DND-41 (cell line): ENCODE measurements around the gene CCDC117.

ENCODE experiments used
- ATAC-seq: fragments of 200-7000 bp; cut with Tn5 transposase; 3 replicates; pipeline ENCODE4 v1.9.1; 2021; ENCODE audit warnings: low read depth; ENCODE audit not compliant: insufficient read depth
- DNase-seq: peaks from one replicate; pipeline ENCODE4 v3.0.0-alpha.2; 2020
- H2AFZ ChIP-seq: 2 replicates; pipeline ENCODE4 v1.6.0; 2012; ENCODE audit warnings: low read depth, low read length
- H3K27ac ChIP-seq: 2 replicates; pipeline ENCODE4 v1.5.1; 2012; ENCODE audit warnings: low read length, inconsistent platforms
- H3K27me3 ChIP-seq: fragments of 200-600 bp; sonication (generic); 2 replicates; pipeline ENCODE4 v1.6.0; 2012; ENCODE audit warnings: low read length, mild to moderate bottlenecking, inconsistent platforms; ENCODE audit not compliant: insufficient read depth, poor library complexity
- H3K36me3 ChIP-seq: 2 replicates; pipeline ENCODE4 v1.5.1; 2012; ENCODE audit warnings: low read length, inconsistent platforms; ENCODE audit not compliant: insufficient read depth
- H3K4me1 ChIP-seq: 2 replicates; pipeline ENCODE4 v1.5.1; 2012; ENCODE audit warnings: mild to moderate bottlenecking, low read length; ENCODE audit not compliant: insufficient read depth
- H3K4me2 ChIP-seq: 2 replicates; pipeline ENCODE4 v1.6.0; 2012; ENCODE audit warnings: mild to moderate bottlenecking, moderate library complexity, low read length, inconsistent platforms; ENCODE audit not compliant: insufficient read depth
- H3K4me3 ChIP-seq, 2 experiments: fragments of 200-600 bp in 1 of 2; shearing (Covaris generic) in 1 of 2; 2 replicates each; pipeline ENCODE4 v1.5.1; 2012 to 2016; ENCODE audit warnings: inconsistent platforms in 2 of 2, low read length in 2 of 2, mild to moderate bottlenecking in 2 of 2, low read depth in 1 of 2, moderate library complexity in 1 of 2
- H3K79me2 ChIP-seq: 2 replicates; pipeline ENCODE4 v1.6.0; 2012; ENCODE audit warnings: low read length, inconsistent platforms; ENCODE audit not compliant: insufficient read depth
- H3K9ac ChIP-seq: 2 replicates; pipeline ENCODE4 v1.6.0; 2012; ENCODE audit warnings: low read depth, mild to moderate bottlenecking, inconsistent platforms, low read length, moderate library complexity
- H3K9me3 ChIP-seq: 2 replicates; pipeline ENCODE4 v1.5.1; 2012; ENCODE audit warnings: low read length, moderate library complexity, mild to moderate bottlenecking, inconsistent platforms; ENCODE audit not compliant: insufficient read depth, severe bottlenecking
- H4K20me1 ChIP-seq: 2 replicates; pipeline ENCODE4 v1.6.0; 2012; ENCODE audit warnings: low read length; ENCODE audit not compliant: insufficient read depth
- EZH2 ChIP-seq: IDR thresholded peaks from 3 replicates; pipeline ENCODE4 v1.6.1; 2012; ENCODE audit warnings: borderline replicate concordance, low read depth, mild to moderate bottlenecking, moderate library complexity, low read length, inconsistent platforms; ENCODE audit not compliant: severe bottlenecking
- TF ChIP-seq, protein P1 (sequence below): IDR thresholded peaks from 2 replicates; pipeline ENCODE4 v1.5.1; 2012; ENCODE audit warnings: borderline replicate concordance, low read length, moderate library complexity, mild to moderate bottlenecking; ENCODE audit not compliant: poor library complexity, severe bottlenecking; ENCODE audit errors: extremely low read depth

The CCDC117 gene

GRCh38 chr22:28773461-28773867 is 969 bp downstream of the CCDC117 start:
- DNase-seq (no peak), ATAC-seq (no peak)
- TF ChIP-seq, protein P1, sequence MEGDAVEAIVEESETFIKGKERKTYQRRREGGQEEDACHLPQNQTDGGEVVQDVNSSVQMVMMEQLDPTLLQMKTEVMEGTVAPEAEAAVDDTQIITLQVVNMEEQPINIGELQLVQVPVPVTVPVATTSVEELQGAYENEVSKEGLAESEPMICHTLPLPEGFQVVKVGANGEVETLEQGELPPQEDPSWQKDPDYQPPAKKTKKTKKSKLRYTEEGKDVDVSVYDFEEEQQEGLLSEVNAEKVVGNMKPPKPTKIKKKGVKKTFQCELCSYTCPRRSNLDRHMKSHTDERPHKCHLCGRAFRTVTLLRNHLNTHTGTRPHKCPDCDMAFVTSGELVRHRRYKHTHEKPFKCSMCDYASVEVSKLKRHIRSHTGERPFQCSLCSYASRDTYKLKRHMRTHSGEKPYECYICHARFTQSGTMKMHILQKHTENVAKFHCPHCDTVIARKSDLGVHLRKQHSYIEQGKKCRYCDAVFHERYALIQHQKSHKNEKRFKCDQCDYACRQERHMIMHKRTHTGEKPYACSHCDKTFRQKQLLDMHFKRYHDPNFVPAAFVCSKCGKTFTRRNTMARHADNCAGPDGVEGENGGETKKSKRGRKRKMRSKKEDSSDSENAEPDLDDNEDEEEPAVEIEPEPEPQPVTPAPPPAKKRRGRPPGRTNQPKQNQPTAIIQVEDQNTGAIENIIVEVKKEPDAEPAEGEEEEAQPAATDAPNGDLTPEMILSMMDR: no peak
- no peak for TF ChIP-seq EZH2
- Histone ChIP-seq H3K4me3 (peak overlapping the region; percentile 76 to 88), H3K4me2 (peak overlapping the region; percentile 97), H3K27ac (peak overlapping the region; percentile 85), H3K4me1 (peaks cover 48% of the 10 kb centered on the region), H2AFZ (peak overlapping the region; percentile 67), H3K9me3 (no peaks in the 10 kb centered on the region), H3K27me3 (no peaks in the 10 kb centered on the region), H3K36me3 (peaks cover 40% of the 10 kb centered on the region), H3K9ac (peak overlapping the region; percentile 94), H4K20me1 (peaks cover 18% of the 10 kb centered on the region; the same call in 1 of the 2 replicates), H3K79me2 (peaks cover 60% of the 10 kb centered on the region)

- Histone ChIP-seq H3K9me3 (no peaks in the 10 kb centered on the region), H3K4me3 (peak overlapping the region in 1 of 2 experiments; percentile 76; a peak in 2 of 4 replicates), H3K27ac (0 out of 2 replicates have a peak overlapping the region, but pooled peaks have one; percentile 38), H4K20me1 (peaks cover 27% of the 10 kb centered on the region; the same call in 1 of the 2 replicates), H3K4me2 (peak overlapping the region; percentile 97), H3K36me3 (peaks cover 47% of the 10 kb centered on the region), H3K4me1 (peaks cover 52% of the 10 kb centered on the region), H2AFZ (no peak overlapping the region), H3K9ac (peak overlapping the region; percentile 94), H3K79me2 (peaks cover 69% of the 10 kb centered on the region), H3K27me3 (no peaks in the 10 kb centered on the region)
- DNase-seq (no peak), ATAC-seq (no peak)
- no peak for TF ChIP-seq EZH2
- TF ChIP-seq, protein P1: no peak
Measured at GRCh38 chr22:28774378-28774777, 1.9 kb downstream of the CCDC117 start.

DNA sequence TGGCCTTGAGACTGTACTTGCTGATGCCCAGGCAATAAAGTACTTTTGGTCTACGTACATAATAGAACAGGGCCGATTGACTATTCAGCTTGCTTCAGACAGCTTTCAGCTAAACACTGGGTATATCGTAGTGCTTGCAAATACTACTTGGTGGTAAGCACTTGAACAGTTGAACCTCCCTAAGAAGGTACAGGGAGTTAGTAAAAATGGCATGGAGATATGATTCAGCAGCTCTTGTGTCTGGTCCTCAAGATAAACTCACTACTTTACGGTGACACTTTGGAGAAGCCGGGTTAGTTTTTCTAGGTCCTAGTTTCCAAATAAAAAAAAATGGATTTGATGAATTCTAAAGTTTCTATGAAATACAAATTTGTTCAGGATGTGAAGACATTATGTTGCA is 7.3 kb downstream of the CCDC117 start:
- Histone ChIP-seq H3K4me1 (peaks cover 32% of the 10 kb centered on the region), H3K27me3 (no peaks in the 10 kb centered on the region), H4K20me1 (peaks cover 39% of the 10 kb centered on the region; the same call in 1 of the 2 replicates), H2AFZ (no peak overlapping the region), H3K4me2 (no peak overlapping the region), H3K79me2 (peaks cover 93% of the 10 kb centered on the region), H3K27ac (no peak overlapping the region), H3K36me3 (peaks cover 88% of the 10 kb centered on the region), H3K9ac (no peak overlapping the region), H3K4me3 (no peak overlapping the region), H3K9me3 (no peaks in the 10 kb centered on the region)
- DNase-seq (no peak), ATAC-seq (no peak)
- TF ChIP-seq, protein P1: no peak
- no peak for TF ChIP-seq EZH2

DNA sequence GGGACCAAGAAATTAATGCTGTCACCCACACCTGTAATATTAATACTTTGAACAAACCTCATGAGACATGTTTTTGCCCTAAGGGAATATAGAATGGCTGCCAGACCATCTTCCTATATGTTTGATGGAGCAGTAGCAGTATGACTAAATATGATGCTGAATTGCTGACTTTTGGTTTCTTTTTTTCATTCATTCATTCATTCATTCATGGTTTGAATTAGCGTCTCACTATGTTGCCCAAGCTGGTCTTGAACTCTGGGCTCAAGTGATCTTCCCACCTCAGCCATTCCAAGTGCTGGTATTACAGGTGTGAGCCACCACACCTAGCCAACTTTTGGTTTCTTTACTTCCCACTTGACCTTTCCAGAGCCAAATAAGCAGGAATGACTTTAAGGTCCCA is 7.8 kb downstream of the CCDC117 start:
- Histone ChIP-seq H3K36me3 (peaks cover 88% of the 10 kb centered on the region), H4K20me1 (peaks cover 39% of the 10 kb centered on the region; the same call in 1 of the 2 replicates), H3K4me2 (no peak overlapping the region), H2AFZ (no peak overlapping the region), H3K4me1 (peaks cover 27% of the 10 kb centered on the region), H3K79me2 (peaks cover 92% of the 10 kb centered on the region), H3K9ac (no peak overlapping the region), H3K9me3 (no peaks in the 10 kb centered on the region), H3K27ac (no peak overlapping the region), H3K4me3 (no peak overlapping the region), H3K27me3 (no peaks in the 10 kb centered on the region)
- TF ChIP-seq EZH2: no peak
- TF ChIP-seq, protein P1: no peak
- ATAC-seq (no peak), DNase-seq (no peak)
